Smooth muscle cell (in vitro differentiated cells): ENCODE results near the gene VPS11. TPM values are rescaled to one million over a fixed set of nuclear protein-coding genes. Genes with fewer than 3 reads are reported as not detected.

ENCODE experiments used
- DNase-seq: peaks from one replicate; lab custom pipeline; 2025; ENCODE audit not compliant: unreplicated experiment; lab: John Stamatoyannopoulos, UW
- H2AFZ ChIP-seq: fragments of 200-600 bp; sonication (generic); 2 replicates; pipeline ENCODE4 v1.6.0; 2016; ENCODE audit warnings: antibody characterized with exemption, low read depth, mild to moderate bottlenecking
- H3F3A ChIP-seq: fragments of 200-600 bp; sonication (generic); 2 replicates; pipeline ENCODE4 v1.6.0; 2017; ENCODE audit warnings: antibody characterized with exemption, low read depth
- H3K27ac ChIP-seq: fragments of 200-600 bp; sonication (generic); 2 replicates; pipeline ENCODE4 v1.5.1; 2016; ENCODE audit warnings: low read depth, mild to moderate bottlenecking
- H3K27me3 ChIP-seq: fragments of 200-600 bp; sonication (generic); 2 replicates; pipeline ENCODE4 v1.6.1; 2016; ENCODE audit warnings: low read depth, mild to moderate bottlenecking
- H3K36me3 ChIP-seq: fragments of 200-600 bp; sonication (generic); 2 replicates; pipeline ENCODE4 v1.5.1; 2016; ENCODE audit warnings: low read depth
- H3K4me1 ChIP-seq: fragments of 200-600 bp; sonication (generic); 2 replicates; pipeline ENCODE4 v1.5.1; 2016; ENCODE audit warnings: low read depth
- H3K4me2 ChIP-seq: fragments of 200-600 bp; sonication (generic); 2 replicates; pipeline ENCODE4 v1.6.0; 2016; ENCODE audit warnings: mild to moderate bottlenecking
- H3K4me3 ChIP-seq: fragments of 200-600 bp; sonication (generic); 2 replicates; pipeline ENCODE4 v1.5.1; 2016; ENCODE audit warnings: mild to moderate bottlenecking
- H3K79me2 ChIP-seq: fragments of 200-600 bp; sonication (generic); 2 replicates; pipeline ENCODE4 v1.6.0; 2016; ENCODE audit warnings: low read depth, mild to moderate bottlenecking
- H3K9ac ChIP-seq: fragments of 200-600 bp; sonication (generic); 2 replicates; pipeline ENCODE4 v1.6.0; 2016; ENCODE audit warnings: low read depth
- H3K9me3 ChIP-seq: fragments of 200-600 bp; sonication (generic); replicated peaks from 2 replicates; pipeline ENCODE4 v1.5.1; 2016; ENCODE audit warnings: low read depth
- H4K20me1 ChIP-seq: fragments of 200-600 bp; sonication (generic); 2 replicates; pipeline ENCODE4 v1.6.0; 2016; ENCODE audit warnings: low read depth
- CTCF ChIP-seq: fragments of 200-600 bp; sonication (generic); IDR thresholded peaks from 2 replicates; pipeline ENCODE4 v1.5.1; 2017; ENCODE audit warnings: borderline replicate concordance, mild to moderate bottlenecking, antibody characterized with exemption; ENCODE audit not compliant: insufficient read depth, poor library complexity, severe bottlenecking
- WGBS: methylation state at CpG from one replicate; pipeline ENCODE4 v1.1.7; 2016; ENCODE audit warnings: low lambda C conversion rate; 5-methylcytosine and 5-hydroxymethylcytosine counted together
- polyA plus RNA-seq: library from polyadenylated mRNA; unstranded; fragments of >200 nt; fragmentation: Nextera tagmentation; extraction: Ambion mirVana; gene quantifications from 2 replicates; pipeline ENCODE4 v1.2.1, GENCODE V29; 2016
- total RNA-seq: library from RNA; depleted of rRNA; stranded (reverse); fragments of >200 nt; gene quantifications from 2 replicates; pipeline ENCODE4 v1.2.3, GENCODE V29; 2014

The VPS11 gene
- total and polyA plus RNA-seq, 2 experiments from 2014 or later: 33.1 to 33.8 TPM

GRCh38 chr11:119021631-119022030, 46.0 kb upstream of the VPS11 start:
- Histone ChIP-seq H3K9me3 (no peaks in the 10 kb centered on the region), H3K4me1 (peaks cover 19% of the 10 kb centered on the region), H3K4me2 (no peak overlapping the region), H3K27me3 (no peaks in the 10 kb centered on the region), H3K79me2 (peaks cover 45% of the 10 kb centered on the region), H3K4me3 (no peak overlapping the region), H4K20me1 (peaks cover 21% of the 10 kb centered on the region), H3K9ac (no peak overlapping the region), H3K27ac (no peak overlapping the region), H3K36me3 (no peaks in the 10 kb centered on the region), H2AFZ (no peak overlapping the region), H3F3A (peaks cover 25% of the 10 kb centered on the region)
- no peak for TF ChIP-seq CTCF
- DNase-seq: no peak
- 97% methylated on average over 5 of the region's 5 CpGs for WGBS

GRCh38 chr11:119023741-119024140, 43.9 kb upstream of the VPS11 start:
- Histone ChIP-seq H3F3A (peaks cover 21% of the 10 kb centered on the region), H3K27ac (peak overlapping the region; percentile 13)

GRCh38 chr11:119024430-119025098, 43.1 kb upstream of the VPS11 start:
- Histone ChIP-seq H3F3A (peaks cover 24% of the 10 kb centered on the region), H3K27ac (no peak overlapping the region), H3K79me2 (peaks cover 22% of the 10 kb centered on the region)

More at GRCh38 chr11:119023741-119024140, 43.9 kb upstream of the VPS11 start:
- H3K36me3 ChIP-seq: no peaks in the 10 kb centered on the region
- H3K9ac ChIP-seq: no peak overlapping the region
- no peak for TF ChIP-seq CTCF
- H3K4me1 ChIP-seq: peaks cover 14% of the 10 kb centered on the region
- DNase-seq: no peak
- no peaks in the 10 kb centered on the region for H3K9me3 ChIP-seq
- no peaks in the 10 kb centered on the region for H3K27me3 ChIP-seq
- H2AFZ ChIP-seq: no peak overlapping the region
- no peak overlapping the region for H3K4me2 ChIP-seq
- peaks cover 30% of the 10 kb centered on the region for H3K79me2 ChIP-seq
- H3K4me3 ChIP-seq: no peak overlapping the region
- H4K20me1 ChIP-seq: peaks cover 13% of the 10 kb centered on the region

More at GRCh38 chr11:119024430-119025098, 43.1 kb upstream of the VPS11 start:
- TF ChIP-seq CTCF: no peak
- peaks cover 20% of the 10 kb centered on the region for H3K4me1 ChIP-seq
- H4K20me1 ChIP-seq: peaks cover 12% of the 10 kb centered on the region
- H3K4me3 ChIP-seq: no peak overlapping the region
- 67% methylated on average over 15 of the region's 15 CpGs for WGBS
- H3K9ac ChIP-seq: no peak overlapping the region
- no peaks in the 10 kb centered on the region for H3K27me3 ChIP-seq
- H3K9me3 ChIP-seq: no peaks in the 10 kb centered on the region
- H2AFZ ChIP-seq: no peak overlapping the region
- no peak for DNase-seq
- H3K4me2 ChIP-seq: no peak overlapping the region
- no peaks in the 10 kb centered on the region for H3K36me3 ChIP-seq
